Measurements from ENCODE around the gene JTB. TPM values are rescaled to one million over a fixed set of nuclear protein-coding genes. Genes with fewer than 3 reads are reported as not detected.
A peak's percentile ranks its signal among the peaks of the same experiment; 100 is the strongest.

Gene JTB
- total RNA-seq, 1 experiment from 2014 or later = 202 TPM

DNA sequence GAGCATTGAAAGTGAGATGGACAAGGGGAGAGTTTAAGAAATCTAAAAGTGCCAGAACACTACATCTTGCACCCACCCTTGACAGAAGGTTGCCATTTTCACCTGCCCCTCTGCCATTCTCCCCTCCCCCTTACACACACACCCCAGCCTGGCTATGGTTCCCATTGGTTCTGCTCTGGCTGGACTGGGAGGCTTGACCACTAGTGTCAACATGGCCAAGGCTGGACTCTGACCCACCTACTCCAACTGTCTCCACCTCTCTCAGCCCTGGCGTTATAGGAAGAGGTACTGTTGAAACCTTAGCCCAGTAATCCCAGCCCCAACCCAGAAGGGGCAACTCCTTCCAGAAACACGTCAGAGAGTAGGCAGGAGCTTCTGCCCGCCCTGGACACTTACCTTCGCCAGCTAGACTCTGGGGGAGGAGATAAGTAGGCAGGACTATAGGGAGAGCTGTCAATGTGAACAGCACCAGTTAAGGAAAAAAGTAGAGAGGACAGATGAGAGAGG lies 23.6 kb downstream of the JTB start:
- H3K4me3 ChIP-seq (ENCODE audit: insufficient read depth, low read depth, low read length) = no peak overlapping the region
- peaks cover 20% of the 10 kb centered on the region for H3K36me3 ChIP-seq (replicated peaks; ENCODE audit: control insufficient read depth, insufficient read depth, low read length)
- no peak for DNase-seq
- H3K27me3 ChIP-seq (ENCODE audit: control insufficient read depth, insufficient read depth, low read length) = no peaks in the 10 kb centered on the region

DNA sequence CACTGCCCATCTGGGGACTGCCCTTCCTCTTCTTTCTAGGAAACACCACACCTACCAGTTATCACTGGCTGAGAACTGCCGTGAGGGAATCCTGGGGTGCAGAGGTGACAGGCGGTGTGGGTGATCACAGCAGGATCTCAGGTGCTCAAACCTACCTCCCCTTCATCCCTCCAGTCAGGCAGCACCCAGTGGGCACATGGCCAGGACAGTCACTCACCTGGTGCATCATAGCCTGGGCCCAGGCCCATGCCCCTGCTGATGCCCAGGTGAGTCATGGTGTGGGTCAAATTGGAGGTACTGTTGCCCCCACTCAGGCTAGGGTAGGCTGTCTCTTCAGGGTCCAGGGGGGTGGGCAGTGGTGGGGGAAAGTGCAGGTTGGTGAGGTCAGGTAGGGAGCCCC lies 25.7 kb downstream of the JTB start:
- no peak for DNase-seq
- H3K36me3 ChIP-seq (replicated peaks; ENCODE audit: control insufficient read depth, insufficient read depth, low read length) = peaks cover 29% of the 10 kb centered on the region
- no peak overlapping the region for H3K4me3 ChIP-seq (ENCODE audit: insufficient read depth, low read depth, low read length)
- no peaks in the 10 kb centered on the region for H3K27me3 ChIP-seq (ENCODE audit: control insufficient read depth, insufficient read depth, low read length)

DNA sequence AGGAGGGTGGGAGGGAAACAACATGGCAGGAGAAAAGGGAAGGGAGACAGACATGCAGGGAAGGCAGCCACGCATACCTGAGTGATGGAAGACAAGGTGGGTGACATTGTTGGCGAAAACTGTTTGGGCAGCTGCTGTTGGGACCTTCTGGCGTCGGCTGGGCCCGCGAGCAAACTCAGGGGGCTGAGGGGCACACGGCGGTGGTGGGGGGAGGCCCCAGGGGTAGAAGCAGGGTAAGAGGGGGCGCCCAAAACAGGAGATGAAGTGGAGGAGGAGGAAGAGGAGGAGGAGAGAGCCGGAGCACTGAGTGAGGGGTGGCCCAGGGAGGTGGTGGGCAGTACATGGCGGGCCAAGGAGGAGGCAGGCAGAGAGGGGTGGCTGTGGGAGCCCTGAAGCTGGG lies 26.3 kb downstream of the JTB start:
- no peak for DNase-seq
- no peaks in the 10 kb centered on the region for H3K27me3 ChIP-seq (ENCODE audit: control insufficient read depth, insufficient read depth, low read length)
- peaks cover 29% of the 10 kb centered on the region for H3K36me3 ChIP-seq (replicated peaks; ENCODE audit: control insufficient read depth, insufficient read depth, low read length)
- H3K4me3 ChIP-seq (ENCODE audit: insufficient read depth, low read depth, low read length) = no peak overlapping the region

DNA sequence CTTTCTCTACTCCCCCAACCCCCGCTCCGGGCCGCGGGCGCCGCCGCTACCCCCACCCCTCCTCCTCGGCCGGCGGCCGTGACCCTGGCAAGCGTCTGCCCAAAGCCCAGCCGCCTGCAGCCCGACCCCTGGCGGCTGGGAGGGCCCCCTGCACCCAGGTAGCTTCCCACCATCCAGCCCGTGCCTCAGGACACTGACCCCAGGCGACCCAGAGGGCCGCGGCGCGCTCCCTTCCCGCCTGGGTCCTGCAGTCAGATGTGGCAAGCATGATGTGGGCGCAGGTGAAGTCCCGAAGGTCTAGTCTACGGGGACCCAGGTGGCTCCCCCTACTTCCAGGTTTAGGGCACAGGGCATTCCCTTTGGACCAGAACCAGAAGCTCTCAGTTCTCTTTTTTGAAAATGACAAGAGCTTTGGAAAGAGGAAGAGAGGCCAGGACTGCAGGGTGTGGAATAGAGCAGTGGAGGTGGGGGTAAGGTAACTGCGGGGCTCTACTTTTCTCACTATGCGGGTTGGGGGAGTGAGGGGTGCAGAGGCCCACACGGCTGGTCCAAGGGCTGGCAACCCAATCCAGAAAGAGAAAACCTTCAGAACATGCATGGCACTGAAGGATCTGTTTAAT lies 30.7 kb downstream of the JTB start, which contains the start of gene DENND4B:
Gene DENND4B, minus strand, starts transcription at position 97 of the 620 bp plus-strand sequence. CDS start 2,344 bp downstream, outside the sequence.
- Histone ChIP-seq H3K27me3 (ENCODE audit: control insufficient read depth, insufficient read depth, low read length) (no peaks in the 10 kb centered on the region), H3K4me3 (ENCODE audit: insufficient read depth, low read depth, low read length) (peak within 1 kb of the TSS; percentile 96)
- DNase-seq = peak; percentile 100

DNA sequence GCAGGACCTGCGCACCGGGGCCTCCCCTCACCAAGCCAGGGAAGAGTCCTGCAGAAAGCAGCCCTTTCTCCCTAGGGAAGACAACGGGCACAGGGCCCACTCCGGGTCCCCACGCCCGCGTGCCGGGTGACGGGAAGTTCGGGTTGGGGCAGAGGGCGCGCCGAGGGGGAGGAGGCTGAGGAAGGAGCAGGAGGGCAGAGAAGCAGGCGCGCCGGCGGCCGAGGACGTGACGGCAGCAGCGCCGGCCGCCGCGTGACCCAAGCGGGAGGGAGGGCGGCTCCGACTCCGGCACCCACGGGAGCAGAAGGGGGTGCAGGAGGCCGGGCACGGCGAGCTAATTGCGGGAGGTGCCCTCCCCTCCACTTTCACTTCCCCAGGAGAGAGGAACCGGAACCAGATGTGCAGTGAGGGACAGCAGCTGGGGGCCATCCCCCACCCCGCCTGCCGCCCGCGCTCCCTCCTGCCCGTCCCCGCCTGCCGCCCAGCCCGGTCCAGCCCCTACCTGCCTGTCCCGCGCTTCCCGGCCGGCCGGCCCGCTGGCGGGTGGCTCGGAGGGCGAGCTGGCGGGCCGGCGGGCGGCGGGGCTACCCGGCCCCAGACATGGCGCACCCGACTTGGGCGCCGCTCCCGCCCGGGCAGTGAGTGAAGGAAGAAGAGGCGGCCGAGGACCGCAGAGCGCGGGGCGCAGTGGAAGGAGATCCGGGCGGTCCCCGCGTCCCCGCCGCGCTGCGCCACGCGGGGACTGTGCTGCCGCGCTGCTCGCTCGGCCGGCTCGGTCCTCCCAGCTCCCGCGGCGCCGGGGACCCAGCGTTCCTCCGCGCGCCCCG lies 31.5 kb downstream of the JTB start:
- peak; percentile 94 for DNase-seq
- H3K4me3 ChIP-seq (ENCODE audit: insufficient read depth, low read depth, low read length) = peak overlapping the region; percentile 96
- peaks cover 19% of the 10 kb centered on the region for H3K36me3 ChIP-seq (replicated peaks; ENCODE audit: control insufficient read depth, insufficient read depth, low read length)
- no peaks in the 10 kb centered on the region for H3K27me3 ChIP-seq (ENCODE audit: control insufficient read depth, insufficient read depth, low read length)

More for the DNA sequence above, 30.7 kb downstream of the JTB start, which contains the start of gene DENND4B:
- H3K36me3 ChIP-seq (replicated peaks; ENCODE audit: control insufficient read depth, insufficient read depth, low read length) = peaks cover 20% of the 10 kb centered on the region

DNA sequence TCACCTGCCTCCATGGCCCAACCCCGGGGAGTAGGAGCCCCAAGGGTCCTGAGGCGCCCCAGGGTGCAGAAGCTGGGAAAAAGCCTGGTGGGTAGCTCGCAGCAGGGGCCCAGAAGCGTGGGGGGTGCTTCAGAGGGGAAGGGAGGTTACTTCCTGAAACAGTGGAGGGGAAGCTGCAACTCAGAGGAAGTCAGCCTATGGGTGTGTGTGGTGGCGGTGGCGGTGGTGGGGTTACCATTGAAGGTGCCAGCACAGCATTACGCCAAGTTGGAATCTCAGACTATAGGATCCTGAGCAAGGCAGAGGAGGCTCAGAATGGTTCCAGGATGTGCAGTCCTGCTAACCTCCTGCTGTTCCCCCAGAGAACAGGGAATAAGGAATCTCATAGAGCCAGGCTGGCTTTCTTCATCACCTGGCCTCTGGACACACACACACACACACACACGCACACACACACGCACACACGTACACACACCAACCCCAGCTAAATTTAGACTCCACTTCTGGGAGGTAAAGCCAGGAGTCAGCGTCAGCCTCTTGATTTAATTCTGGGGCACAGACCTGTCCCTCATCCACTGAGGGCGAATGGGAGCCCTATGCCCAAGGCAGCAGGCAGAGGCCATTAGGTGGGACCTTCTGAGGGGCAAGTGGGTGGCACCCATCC lies 32.2 kb downstream of the JTB start:
- DNase-seq = peak; percentile 67

DNA sequence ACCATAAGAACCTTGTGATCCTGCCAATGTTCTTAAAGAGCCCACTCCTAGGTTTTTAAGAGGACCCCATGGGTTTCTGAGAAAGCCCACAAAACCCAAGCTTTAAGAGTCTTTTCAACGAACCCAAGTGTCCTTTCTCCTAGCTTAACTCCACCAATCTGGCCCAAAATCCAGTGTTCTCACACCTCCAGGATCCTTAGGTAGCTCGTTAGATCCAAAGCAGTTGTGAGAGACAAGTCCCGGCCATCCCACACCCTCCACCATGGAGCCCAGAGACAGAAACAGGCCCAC lies 32.7 kb downstream of the JTB start:
- Histone ChIP-seq H3K27me3 (ENCODE audit: control insufficient read depth, insufficient read depth, low read length) (no peaks in the 10 kb centered on the region), H3K4me3 (ENCODE audit: insufficient read depth, low read depth, low read length) (no peak overlapping the region), H3K36me3 (replicated peaks; ENCODE audit: control insufficient read depth, insufficient read depth, low read length) (peaks cover 16% of the 10 kb centered on the region)
- no peak for DNase-seq

More for the DNA sequence above, 32.2 kb downstream of the JTB start:
- Histone ChIP-seq H3K4me3 (ENCODE audit: insufficient read depth, low read depth, low read length) (peak overlapping the region; percentile 96), H3K36me3 (replicated peaks; ENCODE audit: control insufficient read depth, insufficient read depth, low read length) (peaks cover 16% of the 10 kb centered on the region), H3K27me3 (ENCODE audit: control insufficient read depth, insufficient read depth, low read length) (no peaks in the 10 kb centered on the region)

DNA sequence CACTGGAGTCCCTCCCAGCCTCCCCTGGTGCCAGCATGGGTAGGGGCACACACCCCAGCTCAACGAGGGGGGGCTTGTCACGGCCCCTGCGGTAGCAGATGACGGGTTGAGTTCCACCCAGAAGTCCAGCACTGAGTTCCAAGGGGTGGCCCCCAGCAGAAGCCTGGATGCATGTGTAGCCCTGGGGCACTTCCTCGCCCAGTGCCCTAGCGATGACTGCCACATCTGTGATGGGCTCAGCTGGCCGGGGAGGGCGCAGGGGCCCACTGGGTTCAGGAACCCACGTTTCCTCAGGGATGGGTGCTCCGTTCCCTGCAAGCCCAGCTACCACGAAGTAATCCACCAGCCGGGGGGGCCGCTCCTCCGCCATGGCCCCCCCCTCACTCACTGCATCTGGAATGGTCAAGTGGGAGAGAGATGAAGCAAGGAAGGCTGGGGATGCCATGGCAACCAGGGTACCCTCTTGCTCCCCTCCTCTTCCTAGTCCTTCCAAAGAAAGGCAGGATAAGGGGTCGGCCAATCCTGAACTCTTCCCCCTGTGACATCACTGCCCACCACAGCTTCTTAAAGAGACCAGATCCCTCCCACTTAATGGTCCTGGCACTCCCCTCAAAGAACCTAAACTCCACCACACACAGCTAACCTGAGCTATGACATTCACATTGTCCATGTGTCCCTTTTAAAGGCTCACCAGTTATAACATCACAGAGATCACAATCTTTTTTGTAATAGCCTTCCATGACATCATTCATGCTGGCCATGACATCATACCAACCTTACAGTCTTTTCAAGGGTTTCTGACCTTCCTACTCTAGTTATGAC lies 33.3 kb downstream of the JTB start:
- peak; percentile 73 for DNase-seq
- H3K27me3 ChIP-seq (ENCODE audit: control insufficient read depth, insufficient read depth, low read length) = no peaks in the 10 kb centered on the region
- H3K4me3 ChIP-seq (ENCODE audit: insufficient read depth, low read depth, low read length) = no peak overlapping the region
- peaks cover 18% of the 10 kb centered on the region for H3K36me3 ChIP-seq (replicated peaks; ENCODE audit: control insufficient read depth, insufficient read depth, low read length)

DNA sequence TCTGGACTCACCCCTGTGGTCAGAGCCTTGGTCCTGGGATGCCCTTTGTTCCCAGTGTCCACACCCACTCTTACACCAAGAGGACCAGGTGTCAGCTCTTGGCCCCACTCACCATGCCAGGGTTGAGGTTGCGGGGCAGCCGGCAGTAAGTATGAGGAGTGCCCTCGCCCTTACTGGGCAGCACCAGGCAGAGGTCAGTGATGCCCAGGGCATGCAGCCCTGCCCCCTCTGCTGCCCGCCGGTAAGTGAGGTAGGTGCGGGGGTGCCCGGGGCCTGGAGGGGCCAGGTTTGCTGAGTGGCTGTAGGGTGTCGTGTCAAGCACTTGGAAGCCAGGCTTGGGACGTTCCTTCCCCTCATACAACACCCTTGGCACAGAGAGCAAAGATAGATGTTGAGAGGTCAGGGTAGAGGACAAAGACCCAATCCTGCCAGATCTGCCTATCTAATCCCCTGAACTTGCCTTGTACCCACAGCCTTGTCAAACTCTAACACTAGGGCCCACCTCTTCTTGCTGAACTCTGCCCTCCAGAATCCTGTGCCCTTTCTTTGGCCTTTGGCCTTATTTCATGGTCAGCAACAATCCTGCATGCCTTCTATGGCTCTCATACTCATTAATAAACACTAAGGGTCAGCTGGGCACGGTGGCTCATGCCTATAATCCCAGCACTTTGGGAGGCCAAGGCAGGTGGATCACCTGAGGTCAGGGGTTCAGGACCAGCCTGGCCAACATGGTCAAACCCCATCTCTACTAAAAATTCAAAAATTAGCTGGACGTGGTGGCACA lies 34.5 kb downstream of the JTB start:
- Histone ChIP-seq H3K27me3 (ENCODE audit: control insufficient read depth, insufficient read depth, low read length) (no peaks in the 10 kb centered on the region), H3K4me3 (ENCODE audit: insufficient read depth, low read depth, low read length) (no peak overlapping the region), H3K36me3 (replicated peaks; ENCODE audit: control insufficient read depth, insufficient read depth, low read length) (peaks cover 13% of the 10 kb centered on the region)
- DNase-seq = no peak

DNA sequence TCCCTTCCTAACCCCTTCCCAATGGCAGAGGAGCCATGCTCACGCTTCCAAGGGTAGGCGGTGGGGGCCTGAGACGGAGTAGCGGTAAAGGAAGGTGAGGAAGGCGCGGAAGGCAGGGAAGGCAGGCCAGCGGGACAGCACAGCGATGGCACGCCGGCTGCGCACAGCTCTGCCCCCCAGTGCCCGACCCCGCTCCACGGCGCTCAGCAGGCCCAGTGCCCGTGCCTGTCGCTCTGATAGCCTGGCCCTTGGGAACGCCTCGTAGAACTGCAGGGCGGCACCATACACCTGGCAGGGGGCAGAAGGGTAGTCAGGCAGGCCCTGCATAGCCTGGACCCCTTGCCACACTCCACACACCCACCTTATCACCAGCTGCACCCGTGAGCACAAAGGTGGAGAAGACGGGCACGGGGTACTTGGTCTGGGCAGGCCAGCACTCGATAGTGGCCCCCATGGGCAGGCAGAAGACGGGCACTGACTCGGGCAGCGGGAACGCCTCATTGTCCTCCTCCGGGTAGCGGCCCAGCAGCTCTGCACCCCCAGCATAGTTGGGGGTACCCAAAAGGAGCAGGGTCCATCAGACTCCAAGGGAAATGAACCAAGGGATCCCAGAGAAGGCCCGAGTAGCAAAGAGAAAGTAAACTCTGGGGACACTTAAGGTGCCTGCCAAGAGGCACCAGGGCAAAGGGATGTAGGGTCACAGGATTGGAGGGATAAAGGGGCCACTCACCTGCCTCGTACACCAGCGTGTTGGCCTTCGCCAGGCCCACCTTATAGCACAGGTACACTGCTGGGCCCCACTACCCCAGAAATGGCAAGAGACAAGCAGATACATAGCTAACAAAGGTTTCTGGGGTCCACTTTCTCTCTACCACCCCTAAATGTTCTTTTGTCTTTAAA lies 35.4 kb downstream of the JTB start:
- H3K36me3 ChIP-seq (replicated peaks; ENCODE audit: control insufficient read depth, insufficient read depth, low read length) = peaks cover 19% of the 10 kb centered on the region
- H3K27me3 ChIP-seq (ENCODE audit: control insufficient read depth, insufficient read depth, low read length) = no peaks in the 10 kb centered on the region
- DNase-seq = peak; percentile 47
- no peak overlapping the region for H3K4me3 ChIP-seq (ENCODE audit: insufficient read depth, low read depth, low read length)

DNA sequence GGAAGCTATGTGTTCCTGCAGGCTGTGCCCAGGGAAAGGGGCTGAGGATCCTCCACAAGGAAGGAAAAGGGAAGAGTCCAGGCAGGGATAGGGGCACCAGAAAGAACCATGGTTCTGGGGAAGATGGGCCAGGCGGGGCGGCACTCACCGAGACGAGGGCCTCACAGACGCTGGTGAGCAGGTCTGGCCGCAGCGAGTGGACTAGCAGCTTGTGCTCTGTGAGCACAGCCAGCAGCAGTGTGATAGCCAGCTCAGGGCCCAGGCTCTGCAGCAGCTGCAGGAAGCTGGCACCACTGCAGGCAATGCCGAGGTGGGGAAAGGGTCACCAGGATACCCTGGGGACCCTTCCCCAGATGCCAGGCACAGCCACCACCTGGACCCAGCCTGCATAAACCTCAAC lies 36.7 kb downstream of the JTB start:
- no peak for DNase-seq
- no peaks in the 10 kb centered on the region for H3K27me3 ChIP-seq (ENCODE audit: control insufficient read depth, insufficient read depth, low read length)
- no peak overlapping the region for H3K4me3 ChIP-seq (ENCODE audit: insufficient read depth, low read depth, low read length)
- peaks cover 28% of the 10 kb centered on the region for H3K36me3 ChIP-seq (replicated peaks; ENCODE audit: control insufficient read depth, insufficient read depth, low read length)

DNA sequence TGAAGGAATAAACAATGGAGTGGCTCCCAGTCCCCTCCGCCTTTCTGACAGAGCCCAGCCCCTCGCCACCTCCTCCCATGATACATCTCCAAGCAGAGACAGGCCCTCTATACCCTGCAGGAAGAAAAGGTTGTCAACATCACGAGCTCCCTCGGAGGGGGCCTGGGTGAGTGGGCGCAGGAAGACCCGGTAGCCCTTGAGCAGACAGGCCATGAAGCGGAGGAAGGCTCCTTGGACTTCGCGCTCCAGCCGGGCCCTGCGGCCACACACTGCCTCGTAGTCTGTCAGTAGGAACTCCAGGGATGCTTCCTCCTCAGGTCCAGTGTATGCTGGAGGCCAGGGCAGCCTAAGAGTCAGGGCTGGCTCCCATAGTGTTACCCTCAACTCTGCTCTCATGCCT lies 38.0 kb downstream of the JTB start:
- no peak for DNase-seq
- peaks cover 31% of the 10 kb centered on the region for H3K36me3 ChIP-seq (replicated peaks; ENCODE audit: control insufficient read depth, insufficient read depth, low read length)
- H3K4me3 ChIP-seq (ENCODE audit: insufficient read depth, low read depth, low read length) = no peak overlapping the region
- no peaks in the 10 kb centered on the region for H3K27me3 ChIP-seq (ENCODE audit: control insufficient read depth, insufficient read depth, low read length)

DNA sequence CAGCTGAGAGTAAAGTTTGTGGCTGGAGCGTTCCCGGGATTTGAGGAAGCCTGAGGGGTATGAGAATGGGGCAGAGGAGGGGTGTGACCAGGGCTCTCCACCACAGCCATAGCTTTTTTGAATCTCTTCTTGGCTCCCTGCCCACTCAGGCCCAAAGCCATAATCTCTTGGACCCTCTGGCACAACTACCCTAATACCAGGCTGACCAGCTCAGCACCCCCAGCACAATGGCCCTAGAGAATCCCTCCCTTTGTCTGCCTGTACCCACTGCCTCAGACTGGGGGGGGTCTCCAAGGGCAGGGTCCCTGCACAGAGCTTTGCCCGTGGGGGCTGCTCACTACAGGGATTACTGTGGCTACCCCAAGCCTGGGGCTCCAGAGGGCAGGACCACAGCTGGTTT lies 38.5 kb downstream of the JTB start:
- Histone ChIP-seq H3K4me3 (ENCODE audit: insufficient read depth, low read depth, low read length) (no peak overlapping the region), H3K36me3 (replicated peaks; ENCODE audit: control insufficient read depth, insufficient read depth, low read length) (peaks cover 33% of the 10 kb centered on the region), H3K27me3 (ENCODE audit: control insufficient read depth, insufficient read depth, low read length) (no peaks in the 10 kb centered on the region)
- no peak for DNase-seq
